ENCODE measurements around the gene RAB17. TPM values are rescaled to one million over a fixed set of nuclear protein-coding genes. Genes with fewer than 3 reads are reported as not detected.

The RAB17 gene
- total RNA-seq, 1 experiment from 2014 or later, result 41.8 TPM

DNA sequence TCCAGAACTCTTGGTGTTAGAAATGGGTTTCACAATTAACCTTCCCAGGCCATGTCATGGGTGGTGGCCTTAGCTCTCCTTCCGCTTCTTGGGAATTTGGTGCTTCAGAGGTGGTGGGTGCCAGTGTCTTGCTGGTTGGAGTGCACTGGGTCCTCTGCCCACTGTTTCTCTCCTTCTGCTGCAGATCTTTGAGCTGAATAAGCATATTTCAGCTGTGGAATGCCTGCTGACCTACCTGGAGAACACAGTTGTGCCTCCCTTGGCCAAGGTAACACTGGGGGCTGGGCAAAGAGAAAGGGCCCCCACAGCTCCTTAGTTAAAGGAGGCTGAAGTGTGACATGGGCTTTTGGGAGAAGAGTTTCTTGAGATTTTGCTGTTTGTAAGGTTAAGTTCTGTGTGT is 56.2 kb downstream of the RAB17 start:
- no peak overlapping the region for H3K4me3 ChIP-seq (replicated peaks in 1 of 2; ENCODE audit: low read depth in 1 of 2, low read length in 2 of 2)
- ChIA-PET RAD21 (ENCODE audit: low non-redundant PET in 1 of 2, low total read pairs in 2 of 2, uncharacterized antibody in 2 of 2, unreplicated experiment in 2 of 2) (no interaction called here), CTCF (interaction anchor here (1.6 kb wide), 1 partner anchor 22 kb away, joined by 5 read pairs; no protein-coding TSS in a partner anchor), POLR2A (no interaction called here)
- ATAC-seq (no peak), DNase-seq (ENCODE audit: low read depth, low spot score) (no peak)
- H3K79me2 ChIP-seq (ENCODE audit: insufficient read depth, low read length), result no peaks in the 10 kb centered on the region
- intact Hi-C loops (cut with micrococcal nuclease), result no loop called here
- no peaks in the 10 kb centered on the region for H3K4me1 ChIP-seq (ENCODE audit: control insufficient read depth in 1 of 2, insufficient read depth in 2 of 2, low read length in 2 of 2)
- H3K9me2 ChIP-seq (ENCODE audit: insufficient read depth), result no peaks in the 10 kb centered on the region
- BruUV-seq (replicated peaks), result no TSS peak
- no peak overlapping the region for H3K9ac ChIP-seq (ENCODE audit: low read length)
- no peaks in the 10 kb centered on the region for H3K9me3 ChIP-seq (ENCODE audit: control insufficient read depth in 1 of 2, insufficient read depth in 1 of 2, low read depth in 1 of 2, low read length in 2 of 2)
- no peak overlapping the region for H3K4me2 ChIP-seq (ENCODE audit: low read length)
- no peaks in the 10 kb centered on the region for H4K20me1 ChIP-seq (ENCODE audit: insufficient read depth)
- H3K27ac ChIP-seq (ENCODE audit: low read depth, low read length), result no peak overlapping the region
- peaks cover 8 to 44% of the 10 kb centered on the region in 2 experiments; a peak in 3 of 4 replicates for H3K36me3 ChIP-seq (ENCODE audit: control insufficient read depth in 1 of 2, insufficient read depth in 2 of 2, low read length in 2 of 2)
- H3K27me3 ChIP-seq (ENCODE audit: insufficient read depth, low read length), result no peaks in the 10 kb centered on the region
- no peak overlapping the region for H2AFZ ChIP-seq (ENCODE audit: low read depth, low read length, poor library complexity, severe bottlenecking)
- no peak for TF ChIP-seq POLR2A (IDR thresholded peaks at IDR 0.05; ENCODE audit: borderline replicate concordance, extremely low read depth, insufficient read depth, insufficient read length)
- TF ChIP-seq, protein P1, sequence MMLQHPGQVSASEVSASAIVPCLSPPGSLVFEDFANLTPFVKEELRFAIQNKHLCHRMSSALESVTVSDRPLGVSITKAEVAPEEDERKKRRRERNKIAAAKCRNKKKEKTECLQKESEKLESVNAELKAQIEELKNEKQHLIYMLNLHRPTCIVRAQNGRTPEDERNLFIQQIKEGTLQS (IDR thresholded peaks at IDR 0.05), result no peak
- no peak for TF ChIP-seq FOSL1 (IDR thresholded peaks at IDR 0.05; ENCODE audit: low read depth)
- TF ChIP-seq, protein P2, sequence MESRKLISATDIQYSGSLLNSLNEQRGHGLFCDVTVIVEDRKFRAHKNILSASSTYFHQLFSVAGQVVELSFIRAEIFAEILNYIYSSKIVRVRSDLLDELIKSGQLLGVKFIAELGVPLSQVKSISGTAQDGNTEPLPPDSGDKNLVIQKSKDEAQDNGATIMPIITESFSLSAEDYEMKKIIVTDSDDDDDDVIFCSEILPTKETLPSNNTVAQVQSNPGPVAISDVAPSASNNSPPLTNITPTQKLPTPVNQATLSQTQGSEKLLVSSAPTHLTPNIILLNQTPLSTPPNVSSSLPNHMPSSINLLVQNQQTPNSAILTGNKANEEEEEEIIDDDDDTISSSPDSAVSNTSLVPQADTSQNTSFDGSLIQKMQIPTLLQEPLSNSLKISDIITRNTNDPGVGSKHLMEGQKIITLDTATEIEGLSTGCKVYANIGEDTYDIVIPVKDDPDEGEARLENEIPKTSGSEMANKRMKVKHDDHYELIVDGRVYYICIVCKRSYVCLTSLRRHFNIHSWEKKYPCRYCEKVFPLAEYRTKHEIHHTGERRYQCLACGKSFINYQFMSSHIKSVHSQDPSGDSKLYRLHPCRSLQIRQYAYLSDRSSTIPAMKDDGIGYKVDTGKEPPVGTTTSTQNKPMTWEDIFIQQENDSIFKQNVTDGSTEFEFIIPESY (IDR thresholded peaks at IDR 0.05; ENCODE audit: extremely low read depth, insufficient replicate concordance, low read length), result no peak
- TF ChIP-seq EZH2 (IDR thresholded peaks at IDR 0.05), result no peak
- TF ChIP-seq ELF1 (IDR thresholded peaks at IDR 0.05; ENCODE audit: borderline replicate concordance, low read depth), result no peak
- no peak for TF ChIP-seq ZNF274 (IDR thresholded peaks at IDR 0.05; ENCODE audit: low read depth, low read length)
- TF ChIP-seq, protein P3, sequence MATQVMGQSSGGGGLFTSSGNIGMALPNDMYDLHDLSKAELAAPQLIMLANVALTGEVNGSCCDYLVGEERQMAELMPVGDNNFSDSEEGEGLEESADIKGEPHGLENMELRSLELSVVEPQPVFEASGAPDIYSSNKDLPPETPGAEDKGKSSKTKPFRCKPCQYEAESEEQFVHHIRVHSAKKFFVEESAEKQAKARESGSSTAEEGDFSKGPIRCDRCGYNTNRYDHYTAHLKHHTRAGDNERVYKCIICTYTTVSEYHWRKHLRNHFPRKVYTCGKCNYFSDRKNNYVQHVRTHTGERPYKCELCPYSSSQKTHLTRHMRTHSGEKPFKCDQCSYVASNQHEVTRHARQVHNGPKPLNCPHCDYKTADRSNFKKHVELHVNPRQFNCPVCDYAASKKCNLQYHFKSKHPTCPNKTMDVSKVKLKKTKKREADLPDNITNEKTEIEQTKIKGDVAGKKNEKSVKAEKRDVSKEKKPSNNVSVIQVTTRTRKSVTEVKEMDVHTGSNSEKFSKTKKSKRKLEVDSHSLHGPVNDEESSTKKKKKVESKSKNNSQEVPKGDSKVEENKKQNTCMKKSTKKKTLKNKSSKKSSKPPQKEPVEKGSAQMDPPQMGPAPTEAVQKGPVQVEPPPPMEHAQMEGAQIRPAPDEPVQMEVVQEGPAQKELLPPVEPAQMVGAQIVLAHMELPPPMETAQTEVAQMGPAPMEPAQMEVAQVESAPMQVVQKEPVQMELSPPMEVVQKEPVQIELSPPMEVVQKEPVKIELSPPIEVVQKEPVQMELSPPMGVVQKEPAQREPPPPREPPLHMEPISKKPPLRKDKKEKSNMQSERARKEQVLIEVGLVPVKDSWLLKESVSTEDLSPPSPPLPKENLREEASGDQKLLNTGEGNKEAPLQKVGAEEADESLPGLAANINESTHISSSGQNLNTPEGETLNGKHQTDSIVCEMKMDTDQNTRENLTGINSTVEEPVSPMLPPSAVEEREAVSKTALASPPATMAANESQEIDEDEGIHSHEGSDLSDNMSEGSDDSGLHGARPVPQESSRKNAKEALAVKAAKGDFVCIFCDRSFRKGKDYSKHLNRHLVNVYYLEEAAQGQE (IDR thresholded peaks at IDR 0.05; ENCODE audit: low read depth), result no peak
- no peak for TF ChIP-seq TCF7L2 (IDR thresholded peaks at IDR 0.05; ENCODE audit: borderline replicate concordance, extremely low read depth, insufficient read depth, insufficient read length)
- TF ChIP-seq EZH2phosphoT487 (IDR thresholded peaks at IDR 0.05; ENCODE audit: borderline replicate concordance), result no peak
- no peak for TF ChIP-seq RAD21 (IDR thresholded peaks at IDR 0.05; ENCODE audit: low read depth)
- TF ChIP-seq, protein P4, sequence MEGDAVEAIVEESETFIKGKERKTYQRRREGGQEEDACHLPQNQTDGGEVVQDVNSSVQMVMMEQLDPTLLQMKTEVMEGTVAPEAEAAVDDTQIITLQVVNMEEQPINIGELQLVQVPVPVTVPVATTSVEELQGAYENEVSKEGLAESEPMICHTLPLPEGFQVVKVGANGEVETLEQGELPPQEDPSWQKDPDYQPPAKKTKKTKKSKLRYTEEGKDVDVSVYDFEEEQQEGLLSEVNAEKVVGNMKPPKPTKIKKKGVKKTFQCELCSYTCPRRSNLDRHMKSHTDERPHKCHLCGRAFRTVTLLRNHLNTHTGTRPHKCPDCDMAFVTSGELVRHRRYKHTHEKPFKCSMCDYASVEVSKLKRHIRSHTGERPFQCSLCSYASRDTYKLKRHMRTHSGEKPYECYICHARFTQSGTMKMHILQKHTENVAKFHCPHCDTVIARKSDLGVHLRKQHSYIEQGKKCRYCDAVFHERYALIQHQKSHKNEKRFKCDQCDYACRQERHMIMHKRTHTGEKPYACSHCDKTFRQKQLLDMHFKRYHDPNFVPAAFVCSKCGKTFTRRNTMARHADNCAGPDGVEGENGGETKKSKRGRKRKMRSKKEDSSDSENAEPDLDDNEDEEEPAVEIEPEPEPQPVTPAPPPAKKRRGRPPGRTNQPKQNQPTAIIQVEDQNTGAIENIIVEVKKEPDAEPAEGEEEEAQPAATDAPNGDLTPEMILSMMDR (IDR thresholded peaks at IDR 0.05 in 2 of 3, conservative IDR thresholded peaks at IDR 0.05 in 1 of 3; ENCODE audit: borderline replicate concordance in 1 of 3, insufficient read depth in 1 of 3, low read depth in 2 of 3, low read length in 2 of 3), result no peak
- no peak for TF ChIP-seq CEBPB (IDR thresholded peaks at IDR 0.05; ENCODE audit: low read depth)
